Choroid plexus epithelial cell (primary cell): Measurements from ENCODE around the gene RAB44.

Experiments used
- DNase-seq: peaks from one replicate; pipeline ENCODE4 v3.0.0-alpha.2; 2010; ENCODE audit warnings: low read depth
- H3K4me3 ChIP-seq: 2 replicates; pipeline ENCODE4 v1.5.1; 2011; ENCODE audit warnings: low read depth, mild to moderate bottlenecking, control low read depth, low read length, moderate library complexity
- CTCF ChIP-seq: conservative IDR thresholded peaks from 2 replicates; pipeline ENCODE4 v1.5.1; 2011; ENCODE audit warnings: low read depth, mild to moderate bottlenecking, control low read depth, inconsistent platforms, low read length, moderate library complexity

Gene RAB44

GRCh38 chr6:36743538-36744303 is 46.1 kb downstream of the RAB44 start:
- no peak for DNase-seq
- TF ChIP-seq CTCF, result no peak
- H3K4me3 ChIP-seq, result no peak overlapping the region

GRCh38 chr6:36744304-36744673 is 46.7 kb downstream of the RAB44 start:
- DNase-seq, result no peak
- H3K4me3 ChIP-seq, result no peak overlapping the region
- TF ChIP-seq CTCF, result no peak

- no peak for TF ChIP-seq CTCF
- no peak for DNase-seq
- no peak overlapping the region for H3K4me3 ChIP-seq
Observed at GRCh38 chr6:36745283-36745682, 47.7 kb downstream of the RAB44 start.

DNA sequence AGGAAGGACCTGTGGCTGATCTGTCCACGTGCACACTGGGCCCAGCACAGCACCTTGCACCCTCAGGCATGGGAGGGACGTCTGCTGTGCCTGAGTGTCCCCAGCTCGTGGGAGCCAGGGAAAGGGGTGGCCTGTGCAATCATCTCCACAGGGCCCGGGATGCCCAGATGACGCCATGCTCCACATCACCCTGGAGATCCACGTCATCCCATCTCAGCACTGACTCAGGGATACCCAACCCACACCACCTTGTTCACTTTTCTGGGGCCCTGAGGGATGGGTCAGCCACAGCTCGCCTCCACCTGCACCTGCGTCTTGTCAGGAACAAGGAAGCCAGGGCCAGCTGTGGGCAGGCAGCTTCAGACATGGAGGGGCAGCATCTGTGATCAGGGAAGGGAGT is 48.2 kb downstream of the RAB44 start:
- no peak for DNase-seq
- TF ChIP-seq CTCF, result no peak
- no peak overlapping the region for H3K4me3 ChIP-seq

- no peak for DNase-seq
- H3K4me3 ChIP-seq, result no peak overlapping the region
- no peak for TF ChIP-seq CTCF
Observed at GRCh38 chr6:36746251-36746650, 48.6 kb downstream of the RAB44 start.

DNA sequence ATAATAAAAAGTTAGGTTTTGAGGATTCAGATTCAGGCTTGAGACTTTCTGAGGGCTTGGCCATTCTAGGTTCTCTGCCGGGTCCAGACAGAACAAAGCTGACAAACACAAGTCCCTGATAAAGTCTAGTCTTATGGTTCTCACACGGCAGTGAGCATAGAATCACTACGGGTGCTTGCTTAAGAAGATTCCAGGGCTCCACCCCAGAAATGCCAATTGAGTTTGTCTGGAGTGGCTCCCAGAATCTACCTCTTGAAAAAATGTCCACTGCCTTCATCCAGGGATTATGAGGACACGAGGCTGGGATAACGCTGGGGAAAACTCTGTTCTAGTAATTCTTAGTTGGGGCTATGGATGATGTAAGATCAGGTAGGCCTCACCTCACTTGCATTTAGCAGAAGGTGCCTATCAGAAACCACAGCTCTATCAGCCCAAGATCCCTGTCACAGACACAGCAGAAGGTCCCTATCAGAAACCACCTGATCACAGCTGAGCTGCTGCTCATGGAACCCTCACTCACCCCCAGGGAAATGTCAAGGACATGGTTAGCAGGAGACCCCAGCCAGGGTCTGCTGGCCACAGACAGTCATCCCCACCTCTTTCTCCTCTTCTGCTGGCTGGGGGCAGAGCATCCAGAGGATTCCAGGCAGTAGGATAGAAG is 52.3 kb downstream of the RAB44 start:
- DNase-seq, result no peak
- H3K4me3 ChIP-seq, result no peak overlapping the region
- TF ChIP-seq CTCF, result no peak

GRCh38 chr6:36751091-36751490 is 53.5 kb downstream of the RAB44 start:
- no peak for TF ChIP-seq CTCF
- DNase-seq, result no peak
- no peak overlapping the region for H3K4me3 ChIP-seq
